GM12872 (cell line): ENCODE measurements around the gene TTLL9.

Experiments
- CTCF ChIP-seq: IDR thresholded peaks from 3 replicates; pipeline ENCODE4 v1.5.1; 2011; ENCODE audit warnings: low read depth, mild to moderate bottlenecking, low read length, moderate library complexity; ENCODE audit not compliant: insufficient read depth

TTLL9 gene

GRCh38 chr20:31933698-31934097 is 63.3 kb downstream of the TTLL9 start:
- no peak for TF ChIP-seq CTCF

- TF ChIP-seq CTCF = no peak
Observed at GRCh38 chr20:31934491-31934890, 64.1 kb downstream of the TTLL9 start.

GRCh38 chr20:31934968-31935764 is 64.7 kb downstream of the TTLL9 start:
- TF ChIP-seq CTCF = peak; percentile 19; the same call in 1 of the 3 replicates

DNA sequence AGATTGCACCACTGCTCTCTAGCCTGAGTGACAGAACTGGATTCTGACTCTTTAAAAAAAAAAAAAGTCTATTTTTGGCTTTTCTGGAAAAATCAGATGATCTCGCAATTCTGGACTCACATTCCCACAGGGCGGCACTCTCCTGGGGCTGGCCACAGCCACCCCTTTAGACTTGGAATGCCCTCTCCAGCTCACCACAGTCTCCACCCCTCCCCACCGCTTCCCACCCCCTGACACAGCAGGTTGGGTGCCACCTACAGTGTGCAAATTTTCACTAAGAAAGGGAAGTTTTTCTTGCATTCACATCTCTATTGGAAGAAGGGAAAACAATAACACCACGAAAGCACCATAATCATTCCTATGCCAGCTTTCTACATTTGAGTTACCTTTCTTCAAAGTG is 66.0 kb downstream of the TTLL9 start:
- no peak for TF ChIP-seq CTCF

DNA sequence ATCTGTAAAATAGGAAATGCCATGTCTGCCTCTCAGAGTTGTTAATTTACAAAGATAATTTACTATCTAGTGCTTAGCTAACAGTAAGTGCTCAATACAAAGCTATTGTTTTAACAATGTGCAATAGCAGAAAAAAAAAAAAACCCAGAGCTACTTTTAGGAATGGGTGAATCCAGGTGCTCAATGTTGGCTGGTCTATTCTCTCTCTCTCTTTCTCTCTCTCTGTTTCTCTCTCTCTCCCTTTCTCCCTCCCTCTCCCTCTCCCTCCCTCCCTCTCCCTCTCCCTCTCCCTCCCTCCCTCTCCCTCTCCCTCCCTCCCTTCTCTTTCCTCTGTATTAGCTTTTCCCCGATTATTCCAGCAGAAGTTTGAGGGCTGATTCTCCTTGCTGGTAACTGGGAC is 67.4 kb downstream of the TTLL9 start:
- TF ChIP-seq CTCF = no peak

DNA sequence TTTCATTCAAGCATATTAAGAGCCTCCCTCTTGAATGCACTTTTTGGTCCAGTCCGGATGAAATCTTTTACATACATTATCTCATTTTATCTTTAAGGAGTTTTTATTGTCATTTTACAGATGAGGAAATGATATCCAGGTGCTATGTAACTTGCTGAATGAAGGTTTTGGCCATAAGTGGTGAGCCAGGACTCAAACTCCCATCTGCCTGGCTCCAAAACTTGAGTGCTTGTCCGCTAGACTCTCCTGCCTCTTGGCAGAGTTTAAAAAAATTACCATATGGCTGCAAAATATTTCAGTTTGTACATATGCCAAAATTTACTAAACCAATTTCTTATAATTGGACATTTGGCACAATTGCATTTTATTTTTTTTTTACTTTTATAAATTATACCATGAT is 69.2 kb downstream of the TTLL9 start:
- TF ChIP-seq CTCF = no peak

DNA sequence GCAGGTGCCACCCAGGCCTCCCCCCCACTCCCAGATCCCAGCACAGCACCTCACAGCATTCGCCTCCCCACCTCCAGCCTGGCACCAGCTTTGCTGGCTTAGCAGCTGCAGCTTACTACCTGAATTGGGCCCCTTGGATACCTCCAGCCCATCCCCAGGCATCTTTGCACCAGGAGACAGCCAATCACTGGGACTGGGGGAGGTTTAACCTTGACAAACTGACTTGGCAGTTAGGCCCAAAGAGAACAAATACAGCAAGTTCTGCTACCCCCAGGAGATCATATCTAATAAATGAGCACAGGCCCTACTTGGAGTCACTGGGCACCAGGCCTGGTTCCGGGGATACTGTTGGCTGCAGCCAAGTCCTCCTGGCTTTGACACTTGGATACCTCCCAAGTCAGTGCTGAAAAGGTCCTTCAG is 72.6 kb downstream of the TTLL9 start:
- no peak for TF ChIP-seq CTCF

GRCh38 chr20:31945319-31945718 is 74.9 kb downstream of the TTLL9 start:
- no peak for TF ChIP-seq CTCF
